GM12892 (cell line): ENCODE data around the gene FIGLA.

Experiments used
- POLR2AphosphoS5 ChIP-seq: IDR thresholded peaks from 2 replicates; pipeline ENCODE4 v1.6.1; 2011; ENCODE audit warnings: low read depth, low read length, control low read depth
- TAF1 ChIP-seq: IDR thresholded peaks from 2 replicates; pipeline ENCODE4 v1.6.1; 2011; ENCODE audit warnings: low read depth, mild to moderate bottlenecking, control low read depth, low read length, borderline replicate concordance

DNA sequence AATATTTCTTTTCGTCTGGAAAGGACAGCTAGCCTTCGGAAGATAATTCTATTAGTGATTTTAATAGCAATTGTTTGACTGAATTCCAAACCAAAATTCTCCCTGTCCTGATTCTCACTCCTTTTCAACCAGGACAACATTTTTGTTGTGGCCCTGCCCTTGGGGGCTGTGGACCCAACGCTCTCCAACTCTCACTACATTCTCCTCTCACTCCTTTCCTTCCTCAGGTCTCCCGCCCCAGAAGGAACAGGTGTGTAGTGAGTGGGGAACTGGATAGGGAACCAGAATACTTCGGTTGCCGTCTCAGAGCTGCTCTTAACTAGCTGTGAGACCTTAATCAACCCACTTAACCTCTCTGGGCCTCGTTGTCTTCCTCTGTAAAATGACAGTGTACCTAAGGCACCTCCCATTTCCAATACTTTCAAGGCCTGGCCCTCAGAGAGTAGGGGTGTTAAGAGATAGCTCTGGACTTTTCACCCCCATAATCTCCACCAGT lies 21.8 kb downstream of the FIGLA start:
- TF ChIP-seq TAF1 (no peak), POLR2AphosphoS5 (no peak)
